C4-2B (cell line): Measurements from ENCODE around the gene CHST14.

Source experiments
- ZFX ChIP-seq: fragments of 450-650 bp; IDR thresholded peaks from 2 replicates; pipeline ENCODE4 v1.6.1; 2017
- TF ChIP-seq, protein P1 (sequence below): fragments of 450-650 bp; conservative IDR thresholded peaks from 2 replicates; pipeline ENCODE4 v1.5.1; 2017; ENCODE audit warnings: mild to moderate bottlenecking

DNA sequence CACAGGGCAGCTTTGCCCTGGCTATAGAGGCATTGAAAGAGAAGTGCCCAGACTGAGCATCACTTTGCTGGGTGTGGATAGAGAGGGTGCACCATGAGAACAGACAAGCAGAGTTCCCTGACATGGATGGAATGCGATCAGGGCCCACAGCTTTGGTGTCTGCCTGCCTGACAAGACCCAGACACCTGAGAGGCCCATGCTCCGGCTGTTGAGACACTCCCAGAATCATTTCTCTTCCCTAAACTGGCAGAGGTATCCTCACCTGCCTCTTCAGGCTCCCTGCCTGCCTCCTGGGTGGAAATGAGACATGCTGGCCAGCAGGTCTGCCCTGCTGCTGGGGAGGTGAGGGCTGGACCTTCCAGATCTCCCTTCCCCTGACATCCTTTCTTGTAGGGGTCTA lies 10.4 kb upstream of the CHST14 start:
- TF ChIP-seq, protein P1, sequence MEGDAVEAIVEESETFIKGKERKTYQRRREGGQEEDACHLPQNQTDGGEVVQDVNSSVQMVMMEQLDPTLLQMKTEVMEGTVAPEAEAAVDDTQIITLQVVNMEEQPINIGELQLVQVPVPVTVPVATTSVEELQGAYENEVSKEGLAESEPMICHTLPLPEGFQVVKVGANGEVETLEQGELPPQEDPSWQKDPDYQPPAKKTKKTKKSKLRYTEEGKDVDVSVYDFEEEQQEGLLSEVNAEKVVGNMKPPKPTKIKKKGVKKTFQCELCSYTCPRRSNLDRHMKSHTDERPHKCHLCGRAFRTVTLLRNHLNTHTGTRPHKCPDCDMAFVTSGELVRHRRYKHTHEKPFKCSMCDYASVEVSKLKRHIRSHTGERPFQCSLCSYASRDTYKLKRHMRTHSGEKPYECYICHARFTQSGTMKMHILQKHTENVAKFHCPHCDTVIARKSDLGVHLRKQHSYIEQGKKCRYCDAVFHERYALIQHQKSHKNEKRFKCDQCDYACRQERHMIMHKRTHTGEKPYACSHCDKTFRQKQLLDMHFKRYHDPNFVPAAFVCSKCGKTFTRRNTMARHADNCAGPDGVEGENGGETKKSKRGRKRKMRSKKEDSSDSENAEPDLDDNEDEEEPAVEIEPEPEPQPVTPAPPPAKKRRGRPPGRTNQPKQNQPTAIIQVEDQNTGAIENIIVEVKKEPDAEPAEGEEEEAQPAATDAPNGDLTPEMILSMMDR = no peak
- no peak for TF ChIP-seq ZFX
